Measurements from ENCODE around the gene FMO4.
"Not testable (repeated sequence)": the region's sequence is repeated elsewhere in the genome, so short reads cannot be mapped to it uniquely, and the experiment has no call there.

Gene FMO4

GRCh38 chr1:171313835-171314320 is at the start of gene FMO4:
Gene FMO4 (plus strand): TSS chr1:171314183. CDS start chr1:171319826, 5,643 bp downstream.
- DNase-seq (ENCODE audit: low spot score), result peak; percentile 74

GRCh38 chr1:171265686-171266085 is 48.3 kb upstream of the FMO4 start:
- DNase-seq (ENCODE audit: low spot score), result no peak

GRCh38 chr1:171266930-171267329 is 47.1 kb upstream of the FMO4 start:
- no peak for DNase-seq (ENCODE audit: low spot score)

GRCh38 chr1:171267391-171267790 is 46.6 kb upstream of the FMO4 start:
- DNase-seq (ENCODE audit: low spot score), result no peak

- DNase-seq (ENCODE audit: low spot score), result no peak
Observed at GRCh38 chr1:171270806-171271205, 43.2 kb upstream of the FMO4 start.

- DNase-seq (ENCODE audit: low spot score), result no peak
Observed at GRCh38 chr1:171277534-171277933, 36.4 kb upstream of the FMO4 start.

- DNase-seq (ENCODE audit: low spot score), result no peak
Observed at GRCh38 chr1:171279234-171279633, 34.7 kb upstream of the FMO4 start.

GRCh38 chr1:171279678-171280077 is 34.3 kb upstream of the FMO4 start:
- DNase-seq (ENCODE audit: low spot score), result no peak

- DNase-seq (ENCODE audit: low spot score), result no peak
Observed at GRCh38 chr1:171280599-171280998, 33.4 kb upstream of the FMO4 start.

- no peak for DNase-seq (ENCODE audit: low spot score)
Observed at GRCh38 chr1:171286032-171286705, 27.8 kb upstream of the FMO4 start.

- DNase-seq (ENCODE audit: low spot score), result no peak
Observed at GRCh38 chr1:171290621-171291020, 23.4 kb upstream of the FMO4 start.

GRCh38 chr1:171292799-171293198 is 21.2 kb upstream of the FMO4 start:
- DNase-seq (ENCODE audit: low spot score), result no peak

GRCh38 chr1:171295383-171295782 is 18.6 kb upstream of the FMO4 start:
- DNase-seq (ENCODE audit: low spot score), result not testable (repeated sequence)

- no peak for DNase-seq (ENCODE audit: low spot score)
Observed at GRCh38 chr1:171295821-171296220, 18.2 kb upstream of the FMO4 start.

GRCh38 chr1:171296897-171297296 is 17.1 kb upstream of the FMO4 start:
- DNase-seq (ENCODE audit: low spot score), result no peak

- DNase-seq (ENCODE audit: low spot score), result no peak
Observed at GRCh38 chr1:171298696-171299095, 15.3 kb upstream of the FMO4 start.

GRCh38 chr1:171299342-171299741 is 14.6 kb upstream of the FMO4 start:
- DNase-seq (ENCODE audit: low spot score), result no peak

- no peak for DNase-seq (ENCODE audit: low spot score)
Observed at GRCh38 chr1:171300401-171300800, 13.6 kb upstream of the FMO4 start.

- DNase-seq (ENCODE audit: low spot score), result no peak
Observed at GRCh38 chr1:171310661-171311087, 3.3 kb upstream of the FMO4 start.

- DNase-seq (ENCODE audit: low spot score), result no peak
Observed at GRCh38 chr1:171311771-171312558, 2.0 kb upstream of the FMO4 start.

- no peak for DNase-seq (ENCODE audit: low spot score)
Observed at GRCh38 chr1:171313319-171313834, 606 bp upstream of the FMO4 start.

GRCh38 chr1:171329251-171329650 is 15.3 kb downstream of the FMO4 start:
- DNase-seq (ENCODE audit: low spot score), result no peak

- no peak for DNase-seq (ENCODE audit: low spot score)
Observed at GRCh38 chr1:171334024-171334640, 20.1 kb downstream of the FMO4 start.

Data from HuH-7 (cell line).